Astrocyte (in vitro differentiated cells and primary cell): ENCODE measurements around the gene OR2A25.

Experiments used
- EZH2 ChIP-seq: IDR thresholded peaks from 2 replicates; pipeline ENCODE4 v1.6.1; 2012; ENCODE audit warnings: mild to moderate bottlenecking, low read length, inconsistent platforms; ENCODE audit not compliant: insufficient read depth
- TF ChIP-seq, protein P1 (sequence below): IDR thresholded peaks from 2 replicates; pipeline ENCODE4 v1.5.1; 2011; ENCODE audit warnings: low read depth, mild to moderate bottlenecking, inconsistent platforms, low read length, moderate library complexity; ENCODE audit not compliant: insufficient read depth

DNA sequence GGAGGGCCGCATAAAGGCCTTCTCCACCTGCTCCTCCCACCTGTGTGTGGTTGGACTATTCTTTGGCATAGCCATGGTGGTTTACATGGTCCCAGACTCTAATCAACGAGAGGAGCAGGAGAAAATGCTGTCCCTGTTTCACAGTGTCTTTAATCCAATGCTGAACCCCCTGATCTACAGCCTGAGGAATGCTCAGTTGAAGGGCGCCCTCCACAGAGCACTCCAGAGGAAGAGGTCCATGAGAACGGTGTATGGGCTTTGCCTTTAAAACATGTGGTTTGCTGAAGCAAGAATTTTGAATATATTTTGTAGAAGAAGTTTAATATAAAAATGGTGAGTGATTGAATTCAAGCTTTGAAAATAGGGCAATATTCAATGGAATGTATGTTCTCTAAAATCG lies 40.7 kb downstream of the OR2A25 start:
- TF ChIP-seq, protein P1, sequence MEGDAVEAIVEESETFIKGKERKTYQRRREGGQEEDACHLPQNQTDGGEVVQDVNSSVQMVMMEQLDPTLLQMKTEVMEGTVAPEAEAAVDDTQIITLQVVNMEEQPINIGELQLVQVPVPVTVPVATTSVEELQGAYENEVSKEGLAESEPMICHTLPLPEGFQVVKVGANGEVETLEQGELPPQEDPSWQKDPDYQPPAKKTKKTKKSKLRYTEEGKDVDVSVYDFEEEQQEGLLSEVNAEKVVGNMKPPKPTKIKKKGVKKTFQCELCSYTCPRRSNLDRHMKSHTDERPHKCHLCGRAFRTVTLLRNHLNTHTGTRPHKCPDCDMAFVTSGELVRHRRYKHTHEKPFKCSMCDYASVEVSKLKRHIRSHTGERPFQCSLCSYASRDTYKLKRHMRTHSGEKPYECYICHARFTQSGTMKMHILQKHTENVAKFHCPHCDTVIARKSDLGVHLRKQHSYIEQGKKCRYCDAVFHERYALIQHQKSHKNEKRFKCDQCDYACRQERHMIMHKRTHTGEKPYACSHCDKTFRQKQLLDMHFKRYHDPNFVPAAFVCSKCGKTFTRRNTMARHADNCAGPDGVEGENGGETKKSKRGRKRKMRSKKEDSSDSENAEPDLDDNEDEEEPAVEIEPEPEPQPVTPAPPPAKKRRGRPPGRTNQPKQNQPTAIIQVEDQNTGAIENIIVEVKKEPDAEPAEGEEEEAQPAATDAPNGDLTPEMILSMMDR, result no peak
- no peak for TF ChIP-seq EZH2
